Loucy (cell line): ENCODE data around the gene CELSR3.

Experiments
- H2AFZ ChIP-seq: fragments of 200-600 bp; sonication (generic); 2 replicates; pipeline ENCODE4 v1.6.0; 2016; ENCODE audit warnings: antibody characterized with exemption, mild to moderate bottlenecking, low read length, moderate library complexity
- H3F3A ChIP-seq: fragments of 200-600 bp; 2 replicates; pipeline ENCODE4 v1.6.0; 2016; ENCODE audit warnings: antibody characterized with exemption, low read depth, mild to moderate bottlenecking
- H3K27me3 ChIP-seq: fragments of 200-600 bp; sonication (generic); 2 replicates; pipeline ENCODE4 v1.6.1; 2014; ENCODE audit warnings: low read length, mild to moderate bottlenecking; ENCODE audit not compliant: insufficient read depth, poor library complexity, severe bottlenecking
- H3K36me3 ChIP-seq: fragments of 200-600 bp; sonication (generic); 2 replicates; pipeline ENCODE4 v1.6.1; 2016; ENCODE audit warnings: low read length; ENCODE audit not compliant: insufficient read depth
- H3K4me1 ChIP-seq: fragments of 200-600 bp; sonication (generic); 2 replicates; pipeline ENCODE4 v1.5.1; 2014; ENCODE audit warnings: low read length, mild to moderate bottlenecking; ENCODE audit not compliant: insufficient read depth, poor library complexity, severe bottlenecking
- H3K4me2 ChIP-seq: fragments of 200-600 bp; sonication (generic); 2 replicates; pipeline ENCODE4 v1.6.0; 2014; ENCODE audit warnings: antibody characterized with exemption, low read length, low read depth, mild to moderate bottlenecking; ENCODE audit not compliant: poor library complexity, severe bottlenecking
- H3K4me3 ChIP-seq: fragments of 200-600 bp; sonication (generic); 2 replicates; pipeline ENCODE4 v1.5.1; 2014; ENCODE audit warnings: low read length, mild to moderate bottlenecking, mixed read lengths; ENCODE audit not compliant: poor library complexity, severe bottlenecking
- H3K79me2 ChIP-seq: fragments of 200-600 bp; sonication (generic); 2 replicates; pipeline ENCODE4 v1.6.1; 2014; ENCODE audit warnings: low read length; ENCODE audit not compliant: insufficient read depth
- H3K9ac ChIP-seq: fragments of 200-600 bp; sonication (generic); 2 replicates; pipeline ENCODE4 v1.6.0; 2014; ENCODE audit warnings: mild to moderate bottlenecking, low read depth, low read length, moderate library complexity; ENCODE audit not compliant: poor library complexity, severe bottlenecking
- H3K9me2 ChIP-seq: fragments of 200-600 bp; sonication (generic); replicated peaks from 2 replicates; pipeline ENCODE4 v1.6.1; 2016; ENCODE audit warnings: low read depth, low read length, mixed read lengths
- H3K9me3 ChIP-seq: fragments of 200-600 bp; sonication (generic); 2 replicates; pipeline ENCODE4 v1.6.1; 2014; ENCODE audit warnings: mild to moderate bottlenecking, antibody characterized with exemption, low read length, low read depth; ENCODE audit not compliant: insufficient read depth
- H4K20me1 ChIP-seq: fragments of 200-600 bp; sonication (generic); 2 replicates; pipeline ENCODE4 v1.6.0; 2014; ENCODE audit warnings: antibody characterized with exemption, low read length, mild to moderate bottlenecking; ENCODE audit not compliant: insufficient read depth, poor library complexity, severe bottlenecking
- CTCF ChIP-seq: fragments of 200-600 bp; sonication (generic); conservative IDR thresholded peaks from 2 replicates; pipeline ENCODE4 v1.5.1; 2014; ENCODE audit warnings: mild to moderate bottlenecking, antibody characterized with exemption, low read length
- EZH2phosphoT487 ChIP-seq: fragments of 200-600 bp; IDR thresholded peaks from 2 replicates; pipeline ENCODE4 v1.6.1; 2018; ENCODE audit warnings: antibody characterized with exemption, mild to moderate bottlenecking, moderate library complexity, borderline replicate concordance

CELSR3 gene

GRCh38 chr3:48595526-48596121, 67.1 kb downstream of the CELSR3 start:
- H4K20me1 ChIP-seq: no peaks in the 10 kb centered on the region
- H3K9me2 ChIP-seq: no peaks in the 10 kb centered on the region
- H2AFZ ChIP-seq: no peak overlapping the region
- no peak overlapping the region for H3K4me2 ChIP-seq
- H3K27me3 ChIP-seq: no peaks in the 10 kb centered on the region
- no peak overlapping the region for H3K9ac ChIP-seq
- no peak for TF ChIP-seq CTCF
- TF ChIP-seq EZH2phosphoT487: no peak
- peaks cover 25% of the 10 kb centered on the region; the same call in 1 of the 2 replicates for H3K36me3 ChIP-seq
- H3F3A ChIP-seq: no peaks in the 10 kb centered on the region
- H3K4me1 ChIP-seq: no peaks in the 10 kb centered on the region
- no peaks in the 10 kb centered on the region for H3K9me3 ChIP-seq
- no peak overlapping the region for H3K4me3 ChIP-seq
- no peaks in the 10 kb centered on the region for H3K79me2 ChIP-seq

GRCh38 chr3:48595075-48595525, 67.6 kb downstream of the CELSR3 start, which contains the start of gene COL7A1:
Gene COL7A1 (minus strand): TSS chr3:48595329. CDS start chr3:48595159, 170 bp downstream.
- H3K27me3 ChIP-seq: no peaks in the 10 kb centered on the region
- no peaks in the 10 kb centered on the region for H3F3A ChIP-seq
- no peak within 1 kb of the TSS for H3K4me2 ChIP-seq
- H2AFZ ChIP-seq: no peak within 1 kb of the TSS
- no peaks in the 10 kb centered on the region for H3K79me2 ChIP-seq
- no peak within 1 kb of the TSS for H3K4me3 ChIP-seq
- no peaks in the 10 kb centered on the region for H3K9me3 ChIP-seq
- no peaks in the 10 kb centered on the region for H3K9me2 ChIP-seq
- peaks cover 20% of the 10 kb centered on the region; the same call in 1 of the 2 replicates for H3K36me3 ChIP-seq
- H3K9ac ChIP-seq: no peak within 1 kb of the TSS
- H3K4me1 ChIP-seq: no peaks in the 10 kb centered on the region
- TF ChIP-seq EZH2phosphoT487 (no peak), CTCF (no peak)
- H4K20me1 ChIP-seq: no peaks in the 10 kb centered on the region

GRCh38 chr3:48594417-48595049, 68.2 kb downstream of the CELSR3 start:
- Histone ChIP-seq H3K4me3 (no peak overlapping the region), H4K20me1 (no peaks in the 10 kb centered on the region), H3K9me3 (no peaks in the 10 kb centered on the region), H3K79me2 (no peaks in the 10 kb centered on the region), H3K9me2 (no peaks in the 10 kb centered on the region), H3K9ac (no peak overlapping the region), H2AFZ (no peak overlapping the region), H3K36me3 (peaks cover 14% of the 10 kb centered on the region; the same call in 1 of the 2 replicates), H3K4me2 (no peak overlapping the region), H3K4me1 (no peaks in the 10 kb centered on the region), H3K27me3 (no peaks in the 10 kb centered on the region), H3F3A (no peaks in the 10 kb centered on the region)
- TF ChIP-seq EZH2phosphoT487 (no peak), CTCF (no peak)
